Measurements from ENCODE around the gene KMT5C.

DNA sequence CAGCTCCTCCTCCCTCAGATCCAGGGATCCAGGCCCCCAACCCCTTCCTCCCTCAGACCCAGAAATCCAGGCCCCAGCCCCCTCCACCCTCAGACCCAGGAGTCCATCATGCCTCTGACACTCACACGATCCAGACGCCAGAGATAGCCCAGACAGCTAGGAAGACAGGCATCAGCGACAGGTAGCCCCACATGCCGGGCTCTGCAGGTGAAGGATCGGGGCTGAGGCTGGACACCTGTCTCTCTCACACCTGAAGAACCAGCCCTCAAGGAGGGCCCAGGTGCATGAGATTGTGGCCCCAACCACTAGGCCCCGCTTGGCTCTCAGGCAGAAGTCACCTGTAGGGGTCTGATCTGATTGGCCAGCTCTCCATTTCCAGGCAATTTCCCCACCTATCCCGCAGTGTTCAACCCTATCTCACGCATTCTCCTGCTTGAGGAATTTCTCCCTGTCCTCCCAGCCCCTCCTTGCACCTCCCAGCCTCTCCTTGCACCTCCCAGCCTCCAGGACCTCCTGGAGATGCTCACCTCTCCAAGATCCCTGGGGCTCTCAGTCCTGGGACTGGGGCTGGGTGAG, 18.7 kb upstream of the KMT5C start:
- TF ChIP-seq, protein P1, sequence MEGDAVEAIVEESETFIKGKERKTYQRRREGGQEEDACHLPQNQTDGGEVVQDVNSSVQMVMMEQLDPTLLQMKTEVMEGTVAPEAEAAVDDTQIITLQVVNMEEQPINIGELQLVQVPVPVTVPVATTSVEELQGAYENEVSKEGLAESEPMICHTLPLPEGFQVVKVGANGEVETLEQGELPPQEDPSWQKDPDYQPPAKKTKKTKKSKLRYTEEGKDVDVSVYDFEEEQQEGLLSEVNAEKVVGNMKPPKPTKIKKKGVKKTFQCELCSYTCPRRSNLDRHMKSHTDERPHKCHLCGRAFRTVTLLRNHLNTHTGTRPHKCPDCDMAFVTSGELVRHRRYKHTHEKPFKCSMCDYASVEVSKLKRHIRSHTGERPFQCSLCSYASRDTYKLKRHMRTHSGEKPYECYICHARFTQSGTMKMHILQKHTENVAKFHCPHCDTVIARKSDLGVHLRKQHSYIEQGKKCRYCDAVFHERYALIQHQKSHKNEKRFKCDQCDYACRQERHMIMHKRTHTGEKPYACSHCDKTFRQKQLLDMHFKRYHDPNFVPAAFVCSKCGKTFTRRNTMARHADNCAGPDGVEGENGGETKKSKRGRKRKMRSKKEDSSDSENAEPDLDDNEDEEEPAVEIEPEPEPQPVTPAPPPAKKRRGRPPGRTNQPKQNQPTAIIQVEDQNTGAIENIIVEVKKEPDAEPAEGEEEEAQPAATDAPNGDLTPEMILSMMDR (conservative IDR thresholded peaks at IDR 0.05; ENCODE audit: low read depth in 2 of 2) = no peak
- TF ChIP-seq, protein P2, sequence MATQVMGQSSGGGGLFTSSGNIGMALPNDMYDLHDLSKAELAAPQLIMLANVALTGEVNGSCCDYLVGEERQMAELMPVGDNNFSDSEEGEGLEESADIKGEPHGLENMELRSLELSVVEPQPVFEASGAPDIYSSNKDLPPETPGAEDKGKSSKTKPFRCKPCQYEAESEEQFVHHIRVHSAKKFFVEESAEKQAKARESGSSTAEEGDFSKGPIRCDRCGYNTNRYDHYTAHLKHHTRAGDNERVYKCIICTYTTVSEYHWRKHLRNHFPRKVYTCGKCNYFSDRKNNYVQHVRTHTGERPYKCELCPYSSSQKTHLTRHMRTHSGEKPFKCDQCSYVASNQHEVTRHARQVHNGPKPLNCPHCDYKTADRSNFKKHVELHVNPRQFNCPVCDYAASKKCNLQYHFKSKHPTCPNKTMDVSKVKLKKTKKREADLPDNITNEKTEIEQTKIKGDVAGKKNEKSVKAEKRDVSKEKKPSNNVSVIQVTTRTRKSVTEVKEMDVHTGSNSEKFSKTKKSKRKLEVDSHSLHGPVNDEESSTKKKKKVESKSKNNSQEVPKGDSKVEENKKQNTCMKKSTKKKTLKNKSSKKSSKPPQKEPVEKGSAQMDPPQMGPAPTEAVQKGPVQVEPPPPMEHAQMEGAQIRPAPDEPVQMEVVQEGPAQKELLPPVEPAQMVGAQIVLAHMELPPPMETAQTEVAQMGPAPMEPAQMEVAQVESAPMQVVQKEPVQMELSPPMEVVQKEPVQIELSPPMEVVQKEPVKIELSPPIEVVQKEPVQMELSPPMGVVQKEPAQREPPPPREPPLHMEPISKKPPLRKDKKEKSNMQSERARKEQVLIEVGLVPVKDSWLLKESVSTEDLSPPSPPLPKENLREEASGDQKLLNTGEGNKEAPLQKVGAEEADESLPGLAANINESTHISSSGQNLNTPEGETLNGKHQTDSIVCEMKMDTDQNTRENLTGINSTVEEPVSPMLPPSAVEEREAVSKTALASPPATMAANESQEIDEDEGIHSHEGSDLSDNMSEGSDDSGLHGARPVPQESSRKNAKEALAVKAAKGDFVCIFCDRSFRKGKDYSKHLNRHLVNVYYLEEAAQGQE (IDR thresholded peaks at IDR 0.05; ENCODE audit: unreplicated experiment) = no peak
- TF ChIP-seq CREB1 (CRISPR knock-in tag; IDR thresholded peaks at IDR 0.05; ENCODE audit: low read depth) (no peak), EZH2 (IDR thresholded peaks at IDR 0.05; ENCODE audit: low read depth, unreplicated experiment) (no peak), EZH2phosphoT487 (IDR thresholded peaks at IDR 0.05; ENCODE audit: unreplicated experiment) (no peak), POLR2AphosphoS5 (IDR thresholded peaks at IDR 0.05; ENCODE audit: low read depth) (no peak), JUNB (IDR thresholded peaks at IDR 0.05; ENCODE audit: unreplicated experiment) (no peak), NANOG (IDR thresholded peaks at IDR 0.05; ENCODE audit: borderline replicate concordance) (no peak), STAT1 (IDR thresholded peaks at IDR 0.05; ENCODE audit: unreplicated experiment) (no peak), ZNF114 (CRISPR knock-in tag; IDR thresholded peaks at IDR 0.05) (no peak)
- TF ChIP-seq, protein P3, sequence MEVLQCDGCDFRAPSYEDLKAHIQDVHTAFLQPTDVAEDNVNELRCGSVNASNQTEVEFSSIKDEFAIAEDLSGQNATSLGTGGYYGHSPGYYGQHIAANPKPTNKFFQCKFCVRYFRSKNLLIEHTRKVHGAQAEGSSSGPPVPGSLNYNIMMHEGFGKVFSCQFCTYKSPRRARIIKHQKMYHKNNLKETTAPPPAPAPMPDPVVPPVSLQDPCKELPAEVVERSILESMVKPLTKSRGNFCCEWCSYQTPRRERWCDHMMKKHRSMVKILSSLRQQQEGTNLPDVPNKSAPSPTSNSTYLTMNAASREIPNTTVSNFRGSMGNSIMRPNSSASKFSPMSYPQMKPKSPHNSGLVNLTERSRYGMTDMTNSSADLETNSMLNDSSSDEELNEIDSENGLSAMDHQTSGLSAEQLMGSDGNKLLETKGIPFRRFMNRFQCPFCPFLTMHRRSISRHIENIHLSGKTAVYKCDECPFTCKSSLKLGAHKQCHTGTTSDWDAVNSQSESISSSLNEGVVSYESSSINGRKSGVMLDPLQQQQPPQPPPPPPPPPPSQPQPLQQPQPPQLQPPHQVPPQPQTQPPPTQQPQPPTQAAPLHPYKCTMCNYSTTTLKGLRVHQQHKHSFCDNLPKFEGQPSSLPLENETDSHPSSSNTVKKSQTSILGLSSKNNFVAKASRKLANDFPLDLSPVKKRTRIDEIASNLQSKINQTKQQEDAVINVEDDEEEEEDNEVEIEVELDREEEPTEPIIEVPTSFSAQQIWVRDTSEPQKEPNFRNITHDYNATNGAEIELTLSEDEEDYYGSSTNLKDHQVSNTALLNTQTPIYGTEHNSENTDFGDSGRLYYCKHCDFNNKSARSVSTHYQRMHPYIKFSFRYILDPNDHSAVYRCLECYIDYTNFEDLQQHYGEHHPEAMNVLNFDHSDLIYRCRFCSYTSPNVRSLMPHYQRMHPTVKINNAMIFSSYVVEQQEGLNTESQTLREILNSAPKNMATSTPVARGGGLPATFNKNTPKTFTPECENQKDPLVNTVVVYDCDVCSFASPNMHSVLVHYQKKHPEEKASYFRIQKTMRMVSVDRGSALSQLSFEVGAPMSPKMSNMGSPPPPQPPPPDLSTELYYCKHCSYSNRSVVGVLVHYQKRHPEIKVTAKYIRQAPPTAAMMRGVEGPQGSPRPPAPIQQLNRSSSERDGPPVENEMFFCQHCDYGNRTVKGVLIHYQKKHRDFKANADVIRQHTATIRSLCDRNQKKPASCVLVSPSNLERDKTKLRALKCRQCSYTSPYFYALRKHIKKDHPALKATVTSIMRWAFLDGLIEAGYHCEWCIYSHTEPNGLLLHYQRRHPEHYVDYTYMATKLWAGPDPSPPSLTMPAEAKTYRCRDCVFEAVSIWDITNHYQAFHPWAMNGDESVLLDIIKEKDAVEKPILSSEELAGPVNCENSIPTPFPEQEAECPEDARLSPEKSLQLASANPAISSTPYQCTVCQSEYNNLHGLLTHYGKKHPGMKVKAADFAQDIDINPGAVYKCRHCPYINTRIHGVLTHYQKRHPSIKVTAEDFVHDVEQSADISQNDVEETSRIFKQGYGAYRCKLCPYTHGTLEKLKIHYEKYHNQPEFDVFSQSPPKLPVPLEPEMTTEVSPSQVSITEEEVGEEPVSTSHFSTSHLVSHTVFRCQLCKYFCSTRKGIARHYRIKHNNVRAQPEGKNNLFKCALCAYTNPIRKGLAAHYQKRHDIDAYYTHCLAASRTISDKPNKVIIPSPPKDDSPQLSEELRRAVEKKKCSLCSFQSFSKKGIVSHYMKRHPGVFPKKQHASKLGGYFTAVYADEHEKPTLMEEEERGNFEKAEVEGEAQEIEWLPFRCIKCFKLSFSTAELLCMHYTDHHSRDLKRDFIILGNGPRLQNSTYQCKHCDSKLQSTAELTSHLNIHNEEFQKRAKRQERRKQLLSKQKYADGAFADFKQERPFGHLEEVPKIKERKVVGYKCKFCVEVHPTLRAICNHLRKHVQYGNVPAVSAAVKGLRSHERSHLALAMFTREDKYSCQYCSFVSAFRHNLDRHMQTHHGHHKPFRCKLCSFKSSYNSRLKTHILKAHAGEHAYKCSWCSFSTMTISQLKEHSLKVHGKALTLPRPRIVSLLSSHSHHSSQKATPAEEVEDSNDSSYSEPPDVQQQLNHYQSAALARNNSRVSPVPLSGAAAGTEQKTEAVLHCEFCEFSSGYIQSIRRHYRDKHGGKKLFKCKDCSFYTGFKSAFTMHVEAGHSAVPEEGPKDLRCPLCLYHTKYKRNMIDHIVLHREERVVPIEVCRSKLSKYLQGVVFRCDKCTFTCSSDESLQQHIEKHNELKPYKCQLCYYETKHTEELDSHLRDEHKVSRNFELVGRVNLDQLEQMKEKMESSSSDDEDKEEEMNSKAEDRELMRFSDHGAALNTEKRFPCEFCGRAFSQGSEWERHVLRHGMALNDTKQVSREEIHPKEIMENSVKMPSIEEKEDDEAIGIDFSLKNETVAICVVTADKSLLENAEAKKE (CRISPR knock-in tag; IDR thresholded peaks at IDR 0.05) = no peak
- TF ChIP-seq, protein P4, sequence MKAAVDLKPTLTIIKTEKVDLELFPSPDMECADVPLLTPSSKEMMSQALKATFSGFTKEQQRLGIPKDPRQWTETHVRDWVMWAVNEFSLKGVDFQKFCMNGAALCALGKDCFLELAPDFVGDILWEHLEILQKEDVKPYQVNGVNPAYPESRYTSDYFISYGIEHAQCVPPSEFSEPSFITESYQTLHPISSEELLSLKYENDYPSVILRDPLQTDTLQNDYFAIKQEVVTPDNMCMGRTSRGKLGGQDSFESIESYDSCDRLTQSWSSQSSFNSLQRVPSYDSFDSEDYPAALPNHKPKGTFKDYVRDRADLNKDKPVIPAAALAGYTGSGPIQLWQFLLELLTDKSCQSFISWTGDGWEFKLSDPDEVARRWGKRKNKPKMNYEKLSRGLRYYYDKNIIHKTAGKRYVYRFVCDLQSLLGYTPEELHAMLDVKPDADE (IDR thresholded peaks at IDR 0.05) = no peak

Measured in GM23338 (cell line).